OCI-LY7 (cell line): ENCODE results near the gene CASK. TPM values are rescaled to one million over a fixed set of nuclear protein-coding genes. Genes with fewer than 3 reads are reported as not detected.

Experiments
- BruUV-seq: library from RNA; stranded (reverse); fragments of 400-500 nt; replicated peaks from 2 replicates; lab custom pipeline; 2021; lab: Mats Ljungman, UMichigan
- CTCF ChIA-PET: fragments of 300-600 bp; sonication (Branson Sonifier 250); formaldehyde crosslinking; loops from one replicate; lab custom pipeline; 2022; ENCODE audit warnings: antibody characterized with exemption; ENCODE audit not compliant: unreplicated experiment; lab: Charles Lee
- POLR2A ChIA-PET: fragments of 300-600 bp; sonication (Branson Sonifier 250); formaldehyde crosslinking; loops from one replicate; lab custom pipeline; 2022; ENCODE audit warnings: antibody characterized with exemption; lab: Charles Lee
- DNase-seq: peaks from one replicate; pipeline ENCODE4 v3.0.0-alpha.2; 2015; ENCODE audit warnings: low spot score
- H2AFZ ChIP-seq: fragments of 200-600 bp; sonication (generic), shearing (Covaris generic); 2 replicates; pipeline ENCODE4 v1.6.1; 2014; ENCODE audit warnings: mild to moderate bottlenecking, antibody characterized with exemption, low read length, moderate library complexity
- H3K27ac ChIP-seq: fragments of 200-600 bp; sonication (generic); 2 replicates; pipeline ENCODE4 v1.5.1; 2014; ENCODE audit warnings: mixed run types, low read depth, mild to moderate bottlenecking, moderate library complexity, low read length, inconsistent platforms; ENCODE audit not compliant: poor library complexity, severe bottlenecking
- H3K36me3 ChIP-seq: fragments of 200-600 bp; sonication (generic); 2 replicates; pipeline ENCODE4 v1.6.1; 2014; ENCODE audit warnings: mild to moderate bottlenecking, antibody characterized with exemption, low read length, moderate library complexity, mixed read lengths; ENCODE audit not compliant: insufficient read depth
- H3K4me1 ChIP-seq: fragments of 200-600 bp; sonication (generic); 2 replicates; pipeline ENCODE4 v1.5.1; 2014; ENCODE audit warnings: mild to moderate bottlenecking, low read length; ENCODE audit not compliant: insufficient read depth, poor library complexity, severe bottlenecking
- H3K4me2 ChIP-seq: fragments of 200-600 bp; sonication (generic); 2 replicates; pipeline ENCODE4 v1.6.1; 2014; ENCODE audit warnings: mild to moderate bottlenecking, low read length
- H3K4me3 ChIP-seq: fragments of 200-600 bp; sonication (generic); 2 replicates; pipeline ENCODE4 v1.5.1; 2014; ENCODE audit warnings: mild to moderate bottlenecking, low read depth, low read length; ENCODE audit not compliant: poor library complexity, severe bottlenecking
- H3K79me2 ChIP-seq: fragments of 200-600 bp; sonication (generic); 2 replicates; pipeline ENCODE4 v1.6.1; 2016; ENCODE audit warnings: low read depth, mild to moderate bottlenecking, low read length, moderate library complexity, mixed read lengths; ENCODE audit not compliant: insufficient read depth
- H3K9me2 ChIP-seq: fragments of 200-600 bp; sonication (generic); 2 replicates; pipeline ENCODE4 v1.6.1; 2016; ENCODE audit warnings: mild to moderate bottlenecking, low read length, mixed read lengths; ENCODE audit not compliant: insufficient read depth
- H3K9me3 ChIP-seq: fragments of 200-600 bp; sonication (generic); 2 replicates; pipeline ENCODE4 v1.6.1; 2014; ENCODE audit warnings: mild to moderate bottlenecking, mixed run types, low read length, mixed read lengths
- H4K20me1 ChIP-seq: fragments of 200-600 bp; sonication (generic); 2 replicates; pipeline ENCODE4 v1.6.1; 2014; ENCODE audit warnings: mild to moderate bottlenecking, antibody characterized with exemption, low read length, moderate library complexity, mixed read lengths; ENCODE audit not compliant: insufficient read depth
- EZH2phosphoT487 ChIP-seq: fragments of 200-600 bp; sonication (generic); IDR thresholded peaks from 2 replicates; pipeline ENCODE4 v1.6.1; 2018; ENCODE audit warnings: low read depth, borderline replicate concordance, mild to moderate bottlenecking, mixed run types, antibody characterized with exemption, low read length, moderate library complexity, mixed read lengths
- intact Hi-C: fragments of 100-400 bp; cut with micrococcal nuclease; formaldehyde crosslinking; loops from one replicate; pipeline ENCODE4 v1.10.0; 2022; ENCODE audit not compliant: unreplicated experiment
- total RNA-seq, 2 experiments: library from RNA; depleted of rRNA in 1 of 2; stranded (reverse); fragments of >200 nt in 1 of 2; shearing (Covaris generic) in 1 of 2; gene quantifications; 2 replicates each; pipeline ENCODE4 v1.2.3, GENCODE V29; 2014 to 2022
- TF ChIP-seq, protein P1 (sequence below): fragments of 200-600 bp; sonication (generic); conservative IDR thresholded peaks from 2 replicates; pipeline ENCODE4 v1.5.1; 2014; ENCODE audit warnings: mild to moderate bottlenecking, antibody characterized with exemption, low read length, moderate library complexity, mixed read lengths

The CASK gene
- total RNA-seq, 2 experiments from 2014 or later: 18.6 to 29.4 TPM

DNA sequence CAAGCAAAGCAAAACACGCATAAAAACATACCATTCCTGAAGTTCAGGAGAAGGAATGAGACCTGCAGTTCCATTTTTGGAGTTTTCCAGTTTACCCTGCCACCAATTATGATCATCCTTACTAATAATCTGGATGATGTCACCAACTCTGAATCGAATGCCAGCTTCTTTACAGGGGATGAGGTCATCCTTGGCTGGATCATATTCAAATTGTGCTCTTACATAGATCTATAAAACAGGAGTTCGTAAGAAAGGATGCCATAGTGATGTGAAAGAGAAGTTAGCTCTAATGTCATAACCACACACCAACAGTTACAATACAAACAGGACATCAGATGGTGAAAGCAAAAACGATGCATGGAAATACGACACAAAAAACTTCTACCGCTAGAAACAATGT is 369.7 kb downstream of the CASK start:
- intact Hi-C loops: loop anchor here (10.0 kb wide), 1 partner anchor 279 kb away; no protein-coding TSS in a partner anchor
- Histone ChIP-seq H3K4me3 (no peak overlapping the region), H3K9me3 (no peaks in the 10 kb centered on the region), H4K20me1 (no peaks in the 10 kb centered on the region), H3K4me1 (peaks cover 8% of the 10 kb centered on the region), H3K36me3 (no peaks in the 10 kb centered on the region), H2AFZ (no peak overlapping the region), H3K4me2 (no peak overlapping the region), H3K9me2 (no peaks in the 10 kb centered on the region), H3K79me2 (no peaks in the 10 kb centered on the region), H3K27ac (no peak overlapping the region)
- no TSS peak for BruUV-seq
- no peak for DNase-seq
- POLR2A ChIA-PET: no interaction called here
- CTCF ChIA-PET: no interaction called here
- TF ChIP-seq, protein P1, sequence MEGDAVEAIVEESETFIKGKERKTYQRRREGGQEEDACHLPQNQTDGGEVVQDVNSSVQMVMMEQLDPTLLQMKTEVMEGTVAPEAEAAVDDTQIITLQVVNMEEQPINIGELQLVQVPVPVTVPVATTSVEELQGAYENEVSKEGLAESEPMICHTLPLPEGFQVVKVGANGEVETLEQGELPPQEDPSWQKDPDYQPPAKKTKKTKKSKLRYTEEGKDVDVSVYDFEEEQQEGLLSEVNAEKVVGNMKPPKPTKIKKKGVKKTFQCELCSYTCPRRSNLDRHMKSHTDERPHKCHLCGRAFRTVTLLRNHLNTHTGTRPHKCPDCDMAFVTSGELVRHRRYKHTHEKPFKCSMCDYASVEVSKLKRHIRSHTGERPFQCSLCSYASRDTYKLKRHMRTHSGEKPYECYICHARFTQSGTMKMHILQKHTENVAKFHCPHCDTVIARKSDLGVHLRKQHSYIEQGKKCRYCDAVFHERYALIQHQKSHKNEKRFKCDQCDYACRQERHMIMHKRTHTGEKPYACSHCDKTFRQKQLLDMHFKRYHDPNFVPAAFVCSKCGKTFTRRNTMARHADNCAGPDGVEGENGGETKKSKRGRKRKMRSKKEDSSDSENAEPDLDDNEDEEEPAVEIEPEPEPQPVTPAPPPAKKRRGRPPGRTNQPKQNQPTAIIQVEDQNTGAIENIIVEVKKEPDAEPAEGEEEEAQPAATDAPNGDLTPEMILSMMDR: no peak
- TF ChIP-seq EZH2phosphoT487: no peak

DNA sequence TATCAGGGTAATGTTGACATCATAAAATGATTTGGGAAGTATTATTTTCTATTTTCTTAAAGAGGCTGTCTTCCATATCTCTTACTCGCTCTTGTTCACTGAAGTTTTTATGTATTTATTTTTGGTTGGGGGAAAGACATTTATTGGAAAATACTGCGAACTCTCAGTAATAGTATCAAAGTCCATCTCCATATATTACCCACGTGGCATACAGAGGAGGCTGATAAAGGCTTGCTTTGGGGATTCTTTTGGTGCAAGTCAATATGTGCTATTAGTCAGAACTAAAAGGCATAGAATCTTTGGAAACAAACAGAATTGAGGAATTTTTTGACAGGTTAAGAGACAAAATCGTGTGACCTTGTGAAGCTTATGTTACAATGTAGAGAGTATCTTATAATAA is 374.9 kb downstream of the CASK start:
- CTCF ChIA-PET: no interaction called here
- Histone ChIP-seq H3K9me2 (no peaks in the 10 kb centered on the region), H3K79me2 (no peaks in the 10 kb centered on the region), H3K27ac (no peak overlapping the region), H4K20me1 (no peaks in the 10 kb centered on the region), H3K36me3 (no peaks in the 10 kb centered on the region), H3K4me3 (no peak overlapping the region), H3K4me2 (no peak overlapping the region), H3K9me3 (no peaks in the 10 kb centered on the region), H2AFZ (no peak overlapping the region), H3K4me1 (no peaks in the 10 kb centered on the region)
- TF ChIP-seq EZH2phosphoT487: no peak
- TF ChIP-seq, protein P1: no peak
- no TSS peak for BruUV-seq
- POLR2A ChIA-PET: no interaction called here
- intact Hi-C loops: no loop called here
- DNase-seq: no peak

DNA sequence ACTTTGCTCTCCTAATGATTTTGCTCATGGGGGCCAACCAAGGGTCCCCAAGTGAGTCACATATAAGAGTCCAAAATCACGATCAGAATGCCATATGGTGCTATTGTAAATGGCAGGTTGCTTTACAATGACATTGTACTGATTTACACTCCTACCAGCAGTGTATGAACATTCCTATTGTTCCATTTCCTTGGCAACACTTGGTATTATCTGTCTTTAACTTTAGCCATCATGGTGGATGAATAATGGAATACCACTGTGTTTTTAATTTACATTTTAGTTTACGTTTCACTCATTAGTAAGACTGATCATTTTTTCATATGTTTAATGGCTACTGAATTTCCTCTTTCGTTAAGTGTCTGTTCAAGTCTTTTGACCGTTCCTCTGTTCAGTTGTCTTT is 379.7 kb downstream of the CASK start:
- no peak overlapping the region for H2AFZ ChIP-seq
- H3K9me3 ChIP-seq: no peaks in the 10 kb centered on the region
- ChIA-PET POLR2A (no interaction called here), CTCF (no interaction called here)
- H3K9me2 ChIP-seq: no peaks in the 10 kb centered on the region
- H3K36me3 ChIP-seq: peaks cover 4% of the 10 kb centered on the region; the same call in 1 of the 2 replicates
- H3K27ac ChIP-seq: no peak overlapping the region
- no peaks in the 10 kb centered on the region for H4K20me1 ChIP-seq
- no peak overlapping the region for H3K4me3 ChIP-seq
- no peak for DNase-seq
- intact Hi-C loops: no loop called here
- BruUV-seq: no TSS peak
- TF ChIP-seq, protein P1: no peak
- TF ChIP-seq EZH2phosphoT487: no peak
- no peaks in the 10 kb centered on the region for H3K79me2 ChIP-seq
- no peak overlapping the region for H3K4me2 ChIP-seq
- H3K4me1 ChIP-seq: no peaks in the 10 kb centered on the region
